Inferior parietal cortex (tissue), 1 donor: ENCODE results near the gene RIC8B.
"Not testable (repeated sequence)": the region's sequence is repeated elsewhere in the genome, so short reads cannot be mapped to it uniquely, and the experiment has no call there.

Source experiments
- DNase-seq: peaks from one replicate; pipeline ENCODE4 v3.0.0-alpha.2; 2016; ENCODE audit errors: extremely low spot score

RIC8B gene, protein sequence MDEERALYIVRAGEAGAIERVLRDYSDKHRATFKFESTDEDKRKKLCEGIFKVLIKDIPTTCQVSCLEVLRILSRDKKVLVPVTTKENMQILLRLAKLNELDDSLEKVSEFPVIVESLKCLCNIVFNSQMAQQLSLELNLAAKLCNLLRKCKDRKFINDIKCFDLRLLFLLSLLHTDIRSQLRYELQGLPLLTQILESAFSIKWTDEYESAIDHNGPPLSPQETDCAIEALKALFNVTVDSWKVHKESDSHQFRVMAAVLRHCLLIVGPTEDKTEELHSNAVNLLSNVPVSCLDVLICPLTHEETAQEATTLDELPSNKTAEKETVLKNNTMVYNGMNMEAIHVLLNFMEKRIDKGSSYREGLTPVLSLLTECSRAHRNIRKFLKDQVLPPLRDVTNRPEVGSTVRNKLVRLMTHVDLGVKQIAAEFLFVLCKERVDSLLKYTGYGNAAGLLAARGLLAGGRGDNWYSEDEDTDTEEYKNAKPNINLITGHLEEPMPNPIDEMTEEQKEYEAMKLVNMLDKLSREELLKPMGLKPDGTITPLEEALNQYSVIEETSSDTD

DNA sequence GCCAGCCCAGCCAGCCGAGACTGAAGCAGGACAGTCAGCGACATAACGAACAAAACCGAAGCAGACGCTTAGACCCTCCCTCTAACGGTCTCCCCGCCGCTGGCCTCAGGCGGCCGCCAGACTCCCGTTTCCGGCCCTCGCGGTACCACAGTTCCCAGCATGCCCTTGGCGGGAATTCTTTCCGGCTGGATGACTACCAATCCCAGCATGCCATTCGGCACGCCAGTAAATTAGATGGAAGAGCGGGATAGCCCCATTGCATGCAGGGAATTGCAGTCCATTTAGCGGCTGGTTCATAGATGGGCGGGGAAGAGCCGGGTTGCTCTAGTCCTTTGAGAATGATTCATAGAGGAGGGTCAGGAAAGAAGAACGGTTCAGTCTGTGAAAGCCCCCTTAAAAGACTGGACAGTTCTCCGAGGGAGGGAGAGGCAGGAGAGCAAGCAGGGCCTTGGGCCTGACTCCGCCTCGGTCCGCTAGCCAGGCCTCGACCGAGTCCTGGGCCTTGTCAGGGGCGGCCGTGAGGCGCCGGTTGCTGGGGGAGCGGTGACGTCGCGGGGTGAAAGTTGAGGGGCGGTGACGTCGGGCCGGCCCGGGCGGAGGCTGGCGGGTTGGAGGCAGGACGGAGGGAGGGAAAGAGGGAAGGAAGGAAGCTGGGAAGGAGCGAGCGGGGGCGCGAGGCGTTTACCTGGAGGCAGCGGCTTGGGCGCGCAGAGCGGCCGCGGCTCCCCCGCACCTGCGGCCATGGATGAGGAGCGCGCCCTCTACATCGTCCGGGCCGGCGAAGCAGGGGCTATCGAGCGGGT, at the start of gene RIC8B:
Gene RIC8B (plus strand): TSS at position 678 of the 803 bp plus-strand sequence. CDS start 64 bp downstream, at position 742.
- DNase-seq = peak; percentile 99

DNA sequence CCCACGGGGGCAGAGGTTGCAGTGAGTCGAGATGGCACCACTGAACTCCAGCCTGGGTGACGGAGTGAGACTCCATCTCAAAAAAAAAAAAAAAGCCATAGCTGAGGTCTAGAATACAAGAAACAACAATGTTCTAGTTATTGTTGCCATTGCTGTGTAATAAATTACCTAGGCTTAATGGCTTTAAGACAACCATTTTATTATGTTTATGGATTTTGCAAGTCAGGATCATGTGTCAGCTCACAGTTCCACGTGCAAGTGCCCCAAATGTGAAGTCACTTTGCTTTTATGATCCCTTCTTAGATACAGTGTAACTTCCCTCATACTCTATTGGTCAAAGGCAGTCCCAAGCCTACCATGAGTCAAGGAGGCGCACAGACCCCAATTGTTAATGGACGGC, 49.5 kb upstream of the RIC8B start:
- no peak for DNase-seq

DNA sequence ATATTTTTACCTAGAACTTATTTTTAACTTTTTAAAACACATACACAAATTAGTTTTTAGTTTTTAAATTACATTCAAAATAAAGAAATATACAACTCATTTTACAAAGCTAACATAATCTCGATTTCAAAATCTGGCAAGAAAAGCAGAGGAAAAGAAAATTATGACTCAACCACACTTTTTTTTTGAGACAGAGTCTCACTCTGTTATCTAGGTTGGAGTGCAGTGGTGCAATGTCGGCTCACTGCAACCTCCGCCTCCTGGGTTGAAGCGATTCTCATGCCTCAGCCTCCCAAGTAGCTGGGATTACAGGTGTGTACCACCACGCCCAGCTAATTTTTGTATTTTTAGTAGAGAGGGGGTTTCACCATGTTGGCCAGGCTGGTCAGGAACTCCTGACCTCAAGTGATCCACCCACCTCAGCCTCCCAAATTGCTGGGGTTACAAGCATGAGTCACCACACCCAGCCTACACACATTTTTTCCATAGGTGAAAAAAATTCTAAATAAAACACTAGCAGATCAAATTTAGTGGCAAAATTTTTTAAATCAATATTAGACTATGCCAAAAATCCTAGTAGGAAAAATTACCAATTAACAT, 47.8 kb upstream of the RIC8B start:
- DNase-seq = not testable (repeated sequence)

DNA sequence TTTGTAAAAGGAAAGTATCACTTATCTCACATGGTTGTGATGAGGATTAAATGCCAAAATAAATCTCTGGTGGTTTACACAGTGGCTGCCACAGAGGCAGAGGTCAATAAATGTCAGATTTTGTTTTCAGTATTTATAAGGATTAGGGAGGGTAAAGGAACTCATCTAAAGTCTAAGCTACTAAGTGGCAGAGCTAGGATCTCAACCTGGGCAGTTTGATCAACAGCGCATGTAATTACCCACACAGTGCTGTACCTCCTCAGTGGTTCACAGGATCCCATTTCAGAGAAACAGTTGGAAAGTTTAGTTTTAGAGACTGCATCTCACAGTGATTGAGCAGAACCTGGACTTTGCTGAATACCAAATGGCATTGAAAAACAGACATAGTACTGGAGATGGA, 44.9 kb upstream of the RIC8B start:
- DNase-seq = no peak

DNA sequence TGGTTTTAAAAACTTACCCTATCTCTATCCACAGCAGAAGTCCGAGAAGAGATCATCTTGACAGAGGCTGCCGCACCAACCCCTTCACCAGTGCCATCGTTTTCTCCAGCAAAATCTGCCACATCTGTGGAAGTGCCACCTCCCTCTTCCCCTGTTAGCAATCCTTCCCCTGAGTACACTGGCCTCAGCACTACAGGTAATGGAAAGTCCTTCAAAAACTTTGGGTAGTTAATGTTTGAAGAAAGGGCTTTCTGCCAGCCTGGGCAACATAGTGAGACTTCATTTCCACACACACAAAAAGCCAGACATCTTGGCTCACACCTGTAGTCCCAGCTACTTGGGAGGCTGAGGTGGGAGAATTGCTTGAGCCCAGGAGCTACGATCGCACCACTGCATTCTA, 41.6 kb upstream of the RIC8B start:
- DNase-seq = no peak

DNA sequence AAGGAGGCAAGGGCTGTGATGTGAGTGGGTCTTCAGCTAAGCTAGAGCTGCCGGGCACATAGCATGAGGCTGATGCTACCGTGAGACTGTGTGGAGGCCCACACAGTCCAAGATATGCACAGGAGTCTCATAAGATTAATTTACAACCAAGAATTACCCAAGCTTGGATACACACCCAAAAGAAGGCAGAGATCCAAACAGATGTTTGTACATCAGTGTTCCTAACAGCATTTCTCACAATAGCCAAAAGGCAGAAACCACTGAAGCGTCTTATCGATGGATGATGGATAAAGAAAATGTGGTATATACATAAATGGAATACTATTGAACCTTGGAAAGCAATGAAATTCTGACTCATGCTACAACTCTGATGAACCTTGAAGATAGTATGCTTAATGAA, 40.8 kb upstream of the RIC8B start:
- no peak for DNase-seq

DNA sequence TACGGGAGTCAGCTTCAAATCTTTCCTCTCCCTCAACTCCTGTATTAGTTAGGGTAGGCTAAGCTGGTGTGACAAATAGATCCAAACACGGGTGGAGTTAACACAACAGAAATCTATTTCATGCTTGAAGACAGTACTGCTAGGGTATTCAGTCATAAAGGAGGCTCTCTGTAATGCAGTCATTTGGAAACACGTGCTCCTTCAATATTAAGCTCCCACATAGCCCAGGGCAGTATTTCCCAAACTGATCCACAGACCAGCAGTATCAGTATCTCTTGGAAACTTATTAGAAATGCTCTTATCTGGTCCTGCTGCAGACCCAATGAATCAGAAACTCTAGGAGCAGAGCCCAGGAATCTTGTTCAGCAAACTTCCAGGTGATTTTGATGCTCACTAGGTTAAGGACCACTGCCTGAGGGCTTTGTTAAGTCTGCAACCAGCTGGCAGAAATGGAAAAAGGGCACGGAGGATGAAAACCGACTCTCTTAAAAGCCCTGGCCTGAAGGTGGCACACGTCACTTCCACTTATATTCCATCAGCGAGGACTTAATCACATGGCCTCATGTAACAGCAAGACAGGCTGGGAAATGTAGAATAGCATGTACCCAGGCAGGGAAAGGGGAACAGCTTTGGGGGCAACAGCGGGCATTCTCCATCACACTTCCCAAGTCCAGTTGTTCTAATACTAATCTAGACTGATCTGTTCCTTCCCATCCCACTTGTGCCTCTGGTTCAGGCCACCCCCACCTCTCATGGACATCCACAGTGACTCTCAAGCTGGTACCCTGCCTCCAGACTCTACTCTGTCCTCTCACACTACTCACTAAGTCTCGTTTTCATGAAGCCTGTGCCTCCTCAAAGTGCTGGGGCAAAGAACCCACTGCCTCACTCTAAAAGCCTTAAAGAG, 38.2 kb upstream of the RIC8B start:
- DNase-seq = no peak

DNA sequence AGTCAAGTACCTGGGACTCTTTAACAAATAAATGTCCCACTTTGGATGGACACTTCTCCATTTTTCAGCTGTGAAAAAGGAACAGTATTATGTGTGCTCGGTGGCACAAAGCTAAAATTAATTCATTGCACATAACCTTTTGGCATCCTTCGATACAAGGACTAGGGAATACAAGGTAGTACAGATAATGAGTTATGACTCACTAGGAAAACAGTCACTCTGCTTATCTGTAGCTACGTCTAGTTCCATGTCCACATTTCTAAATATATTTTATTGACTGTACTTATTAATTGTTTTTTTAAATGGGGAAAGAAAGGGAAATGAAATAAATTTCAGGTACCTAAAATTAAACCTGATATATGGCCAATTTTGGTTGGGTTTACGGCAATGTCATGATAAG, 35.2 kb upstream of the RIC8B start:
- no peak for DNase-seq

DNA sequence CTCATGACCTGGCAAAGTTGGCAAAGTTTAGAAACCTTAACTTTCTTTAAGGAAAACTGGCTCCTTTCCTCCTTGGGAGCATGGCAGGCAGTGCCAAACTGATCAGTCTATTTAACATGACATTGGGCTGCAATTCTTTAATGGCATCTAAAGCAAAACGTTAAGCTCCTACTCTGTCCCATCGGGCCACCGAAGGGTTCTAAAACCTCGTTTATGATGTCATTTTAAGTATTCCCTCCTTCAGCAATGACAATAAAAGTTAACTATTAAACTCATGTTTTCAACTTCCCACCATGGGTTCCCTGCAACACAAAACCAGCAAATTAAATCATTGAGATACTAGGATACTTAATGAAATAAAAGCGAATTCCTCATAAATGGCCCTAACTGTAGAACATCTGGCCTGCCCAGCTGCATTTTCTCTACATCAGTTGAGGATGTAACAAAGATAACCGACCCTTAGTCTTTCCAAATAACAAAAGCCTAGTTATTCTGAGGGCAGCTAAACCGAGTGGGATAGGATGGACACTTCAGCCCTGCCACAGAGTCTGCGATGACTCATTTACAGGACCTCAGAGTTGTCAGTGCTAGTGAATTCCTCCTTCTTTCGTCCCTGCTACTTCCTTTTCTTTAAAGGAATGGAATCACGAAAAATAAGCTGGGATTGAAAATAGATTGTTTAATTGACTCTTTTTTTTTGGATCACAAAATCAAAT, 34.5 kb upstream of the RIC8B start:
- DNase-seq = no peak

DNA sequence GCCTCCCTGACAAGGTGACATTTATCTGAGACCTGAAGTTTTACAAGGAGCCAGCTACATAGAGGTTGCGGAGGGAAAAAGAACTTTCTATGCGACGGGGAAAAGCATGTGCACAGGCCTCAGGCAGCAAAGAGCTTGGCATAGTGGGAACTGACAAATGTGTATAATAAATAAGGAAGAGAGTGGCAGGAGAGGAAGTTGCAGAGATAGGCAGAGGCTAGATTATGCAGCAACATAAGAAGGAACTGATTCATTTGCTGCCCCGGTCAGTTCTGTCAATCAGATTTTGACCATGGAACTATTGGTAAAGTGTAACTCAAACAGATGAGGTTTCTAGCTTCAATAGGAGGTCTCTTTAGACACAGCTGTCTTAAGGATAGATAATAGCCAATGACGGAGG, 33.7 kb upstream of the RIC8B start:
- DNase-seq = no peak

DNA sequence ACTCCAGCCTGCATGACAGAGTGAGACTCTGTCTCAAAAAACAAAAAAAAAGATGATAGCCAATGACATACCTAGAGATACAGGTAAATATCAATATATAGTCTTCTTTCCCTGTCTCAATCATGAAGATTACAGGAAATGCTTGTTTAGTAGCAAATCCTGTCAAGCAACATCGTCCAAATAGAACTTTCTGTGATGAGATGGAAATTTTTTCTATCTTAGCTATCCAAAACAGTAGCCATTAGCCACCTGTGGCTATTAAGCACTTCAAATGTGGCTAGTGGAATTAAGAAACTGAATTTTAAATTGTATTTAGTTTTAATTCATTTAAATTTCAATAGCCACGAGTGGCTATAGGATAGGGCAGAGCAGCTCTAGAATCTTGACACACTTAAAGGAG, 33.2 kb upstream of the RIC8B start:
- DNase-seq = no peak

DNA sequence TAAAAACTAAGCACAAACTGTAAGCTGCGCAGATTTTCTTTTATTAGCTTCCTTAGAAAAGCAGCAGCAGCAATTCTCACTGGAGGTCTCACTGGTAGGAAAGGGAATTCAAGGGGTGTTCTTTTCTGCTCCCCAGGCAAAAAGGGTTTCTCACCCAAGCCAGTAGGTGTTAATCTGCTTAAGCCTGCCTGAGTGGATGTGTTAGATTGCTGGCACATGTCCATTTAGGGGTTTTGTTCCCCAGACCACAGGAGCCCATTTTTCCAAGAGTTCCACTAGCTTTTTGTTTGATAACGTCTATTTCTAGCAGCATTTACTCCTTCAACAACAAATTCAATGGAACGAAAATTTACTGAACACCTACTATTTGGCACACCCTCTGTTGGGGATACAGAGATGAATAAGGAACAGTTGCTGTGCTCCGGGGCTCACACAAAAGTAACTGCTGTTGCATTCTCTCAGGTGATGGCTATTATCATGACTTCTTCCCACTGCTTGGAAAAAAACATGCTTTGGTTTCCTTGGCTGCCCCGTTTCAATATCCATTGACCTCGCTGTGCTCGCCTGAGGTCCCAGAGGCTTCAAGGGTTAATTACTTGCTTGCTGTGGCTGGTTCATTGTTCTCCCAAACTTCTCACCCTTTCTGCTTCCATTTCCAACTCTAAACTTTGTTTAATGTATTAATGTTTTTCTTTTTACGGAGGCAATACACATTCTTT, 31.1 kb upstream of the RIC8B start:
- DNase-seq = no peak

DNA sequence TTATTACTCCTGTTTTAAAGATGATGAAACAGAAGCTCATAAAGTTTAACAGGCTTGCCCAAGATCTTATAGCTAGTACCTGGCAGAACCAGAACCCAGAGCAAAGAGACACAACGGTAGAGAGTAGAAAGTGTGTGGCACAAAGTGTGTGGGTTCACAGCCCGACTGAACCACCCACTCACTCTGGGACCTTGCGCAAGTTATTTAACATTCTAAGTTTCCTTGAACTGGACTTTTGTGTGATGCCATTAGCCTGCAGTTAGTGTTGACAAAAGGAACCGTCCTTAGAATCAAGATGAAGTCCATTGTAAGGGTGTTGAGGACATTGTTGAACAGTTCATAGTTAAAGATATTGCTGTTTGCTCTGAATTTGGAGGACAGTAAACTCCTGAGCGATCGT, 29.9 kb upstream of the RIC8B start:
- DNase-seq = no peak

DNA sequence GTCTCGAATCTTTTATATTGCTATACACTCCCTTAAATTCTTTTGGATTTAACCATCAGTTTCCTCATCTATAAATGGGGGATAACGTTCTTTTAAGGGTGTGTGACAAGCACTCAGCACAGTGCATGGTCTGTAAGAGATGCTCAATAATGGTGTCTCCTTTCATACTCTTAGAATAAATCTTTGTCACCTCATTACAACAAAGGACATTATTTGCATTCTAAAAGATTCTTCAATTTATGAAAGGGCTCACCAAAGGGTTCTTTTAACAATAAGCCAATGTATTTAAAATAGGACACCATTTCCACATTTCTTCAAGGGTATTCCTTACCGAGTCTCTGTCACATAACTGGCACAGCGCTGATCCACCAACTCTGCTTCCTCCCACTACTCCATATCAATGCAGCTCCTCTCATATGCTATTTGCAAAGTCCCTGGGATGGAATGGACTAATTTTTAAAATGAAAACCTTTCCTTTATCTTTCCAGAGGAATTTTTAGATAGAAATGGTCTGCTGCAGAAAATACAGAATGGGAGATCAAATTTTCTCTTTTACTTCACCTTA, 29.2 kb upstream of the RIC8B start:
- DNase-seq = no peak

DNA sequence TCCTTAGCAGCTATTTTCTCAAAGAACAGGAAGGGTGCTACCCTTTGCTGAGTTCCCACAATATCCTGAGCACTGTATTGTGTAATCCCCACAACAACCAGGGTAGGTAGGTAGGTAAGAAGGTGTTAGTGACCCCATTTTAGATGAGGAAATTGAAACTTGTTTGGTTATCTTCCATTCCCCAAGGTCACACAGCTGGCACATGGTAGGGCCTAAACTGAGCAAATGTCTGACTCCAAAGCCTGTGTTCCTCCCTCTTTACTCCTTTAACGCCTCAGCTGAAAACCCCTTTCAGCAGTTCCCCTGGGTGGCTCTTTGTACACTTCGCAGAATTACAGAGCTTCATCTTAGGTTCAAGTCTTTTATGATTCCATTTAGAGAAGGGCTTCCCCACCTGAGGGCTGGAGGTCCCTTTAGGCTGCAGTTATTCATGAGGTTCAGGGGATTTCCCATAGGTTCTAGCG, 26.5 kb upstream of the RIC8B start:
- no peak for DNase-seq

DNA sequence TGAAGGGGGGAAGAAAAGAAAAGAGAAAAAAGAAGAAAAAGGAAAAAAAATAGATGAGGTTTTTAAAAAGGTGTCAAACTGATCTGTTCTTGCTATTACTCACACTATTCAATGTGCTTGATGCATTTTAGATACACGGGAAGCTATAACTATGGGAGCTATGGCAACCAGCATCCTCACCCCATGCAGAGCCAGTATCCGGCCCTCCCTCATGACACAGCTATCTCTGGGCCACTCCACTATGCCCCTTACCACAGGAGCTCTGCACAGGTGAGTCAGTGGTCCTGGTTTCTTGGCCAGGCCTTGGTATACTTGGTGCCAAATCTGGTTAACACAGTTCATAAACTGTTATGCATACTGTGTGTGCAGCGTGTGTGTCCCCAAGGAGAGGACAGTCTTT, 24.0 kb upstream of the RIC8B start:
- DNase-seq = no peak

DNA sequence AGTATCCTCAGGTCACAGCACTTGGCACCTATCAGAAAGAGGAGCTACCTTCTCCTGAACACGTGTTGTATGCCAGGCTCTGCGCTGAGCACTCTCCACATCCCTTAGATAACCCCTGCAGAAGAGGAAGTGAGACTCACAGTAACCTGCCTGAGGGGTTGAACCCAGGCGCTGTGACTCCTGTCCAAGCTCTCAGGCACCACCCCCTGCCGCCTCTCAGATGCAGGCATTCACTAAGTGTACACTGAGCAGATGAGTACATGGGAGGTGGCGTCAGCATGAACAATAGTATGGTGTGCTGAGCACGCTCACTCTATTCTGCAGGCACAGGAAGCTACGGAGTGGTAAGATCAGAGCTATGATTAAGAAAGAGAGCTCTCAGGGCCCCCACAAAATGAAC, 21.0 kb upstream of the RIC8B start:
- no peak for DNase-seq

DNA sequence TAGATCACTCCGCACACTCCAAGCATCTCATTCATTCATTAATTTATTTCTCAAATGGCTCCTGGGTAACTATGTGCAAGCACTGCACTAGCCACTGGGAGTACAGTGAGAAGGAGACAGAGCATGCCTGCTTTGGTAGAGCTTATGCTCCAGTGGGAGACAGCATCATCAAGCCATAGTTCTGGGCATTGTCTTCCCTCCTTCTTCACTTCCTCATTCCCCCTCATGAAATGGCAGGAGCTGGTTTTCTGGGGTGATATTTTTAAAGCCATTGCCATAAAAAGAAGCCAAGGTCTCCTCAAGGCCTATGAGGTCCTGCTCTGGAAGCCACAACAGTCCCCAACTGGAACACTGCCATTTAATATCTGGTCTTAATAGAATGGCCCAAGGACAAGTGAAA, 20.2 kb upstream of the RIC8B start:
- DNase-seq = no peak

DNA sequence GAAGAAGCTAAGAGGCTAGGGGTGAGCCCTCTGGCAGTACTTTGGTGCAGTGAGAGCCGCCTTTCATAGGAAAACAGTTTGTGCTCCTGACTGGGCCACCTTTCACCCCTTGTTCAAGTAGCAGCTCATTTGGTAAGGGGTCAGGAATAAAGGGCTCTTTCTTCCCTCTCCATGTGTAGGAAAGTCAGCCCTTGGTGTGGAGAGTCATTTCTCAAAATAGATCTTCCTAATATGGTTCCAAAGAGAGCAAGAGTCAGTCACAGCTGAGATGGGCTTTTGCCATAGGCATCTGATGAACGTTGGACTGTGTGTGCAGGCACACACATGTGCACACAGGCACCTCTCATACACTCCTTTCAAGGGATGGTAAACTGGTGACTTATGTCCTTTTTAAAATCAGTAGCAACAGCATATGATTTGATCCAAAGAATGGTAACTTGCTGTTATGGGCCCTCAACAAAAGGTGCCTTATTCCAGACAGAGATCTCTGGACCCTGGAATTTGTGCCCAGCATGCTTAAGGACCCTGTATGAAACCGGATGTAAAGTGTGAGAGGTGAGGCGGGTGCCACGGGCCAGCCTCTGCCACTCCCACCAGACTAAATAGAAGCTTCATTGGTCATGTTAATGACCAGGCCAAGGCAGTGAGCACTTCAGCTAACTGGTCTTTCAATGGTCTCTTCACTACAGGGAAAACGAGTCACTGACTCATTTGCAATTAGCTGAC, 16.7 kb upstream of the RIC8B start:
- no peak for DNase-seq
